ENCODE data around the gene TLR8. TPM values are rescaled to one million over a fixed set of nuclear protein-coding genes. Genes with fewer than 3 reads are reported as not detected.
A peak's percentile ranks its signal among the peaks of the same experiment; 100 is the strongest.

TLR8 gene
- total RNA-seq, 2 donors from 2014 or later, result 0.26 TPM; not detected in 1

DNA sequence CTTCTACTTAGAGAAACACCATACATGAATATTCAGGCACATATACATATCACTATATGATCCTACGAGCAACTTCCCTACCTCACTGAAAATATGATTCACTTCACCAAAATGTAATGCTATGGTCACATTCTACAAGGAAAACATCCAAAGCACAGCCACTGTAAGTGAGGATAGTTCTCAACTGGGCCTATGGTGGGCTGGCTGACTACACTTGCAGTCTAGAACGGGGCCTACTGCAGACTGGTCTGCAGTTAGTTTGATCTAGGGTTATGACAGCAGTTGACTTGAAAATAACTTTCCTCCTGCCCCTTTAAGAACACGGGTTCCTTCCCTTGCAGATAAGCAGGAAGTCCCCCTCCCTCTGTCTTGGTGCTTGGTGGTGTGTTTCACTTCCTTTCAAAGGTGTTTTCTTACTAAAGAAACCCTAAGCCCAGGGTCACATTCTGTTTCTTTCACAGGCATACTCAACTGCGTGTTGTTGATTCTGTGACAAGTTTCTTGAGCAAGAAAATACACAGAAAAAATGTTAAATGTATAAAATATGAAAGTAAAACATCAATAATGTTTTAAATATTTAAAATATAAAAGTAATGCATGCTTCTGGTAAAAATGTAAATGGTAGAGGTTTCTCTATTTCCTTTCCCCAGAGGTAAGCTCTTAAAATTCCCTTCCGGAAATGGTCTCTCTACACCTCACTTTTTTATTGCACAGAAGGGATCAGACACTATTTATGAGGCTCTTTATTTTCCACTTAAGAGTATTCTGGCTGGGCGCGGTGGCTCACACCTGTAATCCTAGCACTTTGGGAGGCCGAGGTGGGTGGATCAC lies 50.5 kb downstream of the TLR8 start:
- Histone ChIP-seq H3K4me1 (peaks cover 10% of the 10 kb centered on the region), H3K9me3 (no peaks in the 10 kb centered on the region), H3K4me3 (no peak overlapping the region), H3K36me3 (replicated peaks in 1 of 2; ENCODE audit: insufficient read depth in 1 of 2, low read depth in 2 of 2) (no peaks in the 10 kb centered on the region), H3K27ac (peak overlapping the region; percentile 37 to 69 (median 50)), H3K27me3 (no peaks in the 10 kb centered on the region)
- TF ChIP-seq, protein P1, sequence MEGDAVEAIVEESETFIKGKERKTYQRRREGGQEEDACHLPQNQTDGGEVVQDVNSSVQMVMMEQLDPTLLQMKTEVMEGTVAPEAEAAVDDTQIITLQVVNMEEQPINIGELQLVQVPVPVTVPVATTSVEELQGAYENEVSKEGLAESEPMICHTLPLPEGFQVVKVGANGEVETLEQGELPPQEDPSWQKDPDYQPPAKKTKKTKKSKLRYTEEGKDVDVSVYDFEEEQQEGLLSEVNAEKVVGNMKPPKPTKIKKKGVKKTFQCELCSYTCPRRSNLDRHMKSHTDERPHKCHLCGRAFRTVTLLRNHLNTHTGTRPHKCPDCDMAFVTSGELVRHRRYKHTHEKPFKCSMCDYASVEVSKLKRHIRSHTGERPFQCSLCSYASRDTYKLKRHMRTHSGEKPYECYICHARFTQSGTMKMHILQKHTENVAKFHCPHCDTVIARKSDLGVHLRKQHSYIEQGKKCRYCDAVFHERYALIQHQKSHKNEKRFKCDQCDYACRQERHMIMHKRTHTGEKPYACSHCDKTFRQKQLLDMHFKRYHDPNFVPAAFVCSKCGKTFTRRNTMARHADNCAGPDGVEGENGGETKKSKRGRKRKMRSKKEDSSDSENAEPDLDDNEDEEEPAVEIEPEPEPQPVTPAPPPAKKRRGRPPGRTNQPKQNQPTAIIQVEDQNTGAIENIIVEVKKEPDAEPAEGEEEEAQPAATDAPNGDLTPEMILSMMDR (IDR thresholded peaks at IDR 0.05), result no peak
- no peak for TF ChIP-seq POLR2A (IDR thresholded peaks at IDR 0.05)
- 53 to 71% methylated on average over 8 of the region's 8 CpGs for WGBS, 2 donors
- ATAC-seq (peak; percentile 48), DNase-seq (peak in 3 of 4 donors; percentile 26 to 40 (median 33))
- intact Hi-C loops (cut with DNase I), result no loop called here

DNA sequence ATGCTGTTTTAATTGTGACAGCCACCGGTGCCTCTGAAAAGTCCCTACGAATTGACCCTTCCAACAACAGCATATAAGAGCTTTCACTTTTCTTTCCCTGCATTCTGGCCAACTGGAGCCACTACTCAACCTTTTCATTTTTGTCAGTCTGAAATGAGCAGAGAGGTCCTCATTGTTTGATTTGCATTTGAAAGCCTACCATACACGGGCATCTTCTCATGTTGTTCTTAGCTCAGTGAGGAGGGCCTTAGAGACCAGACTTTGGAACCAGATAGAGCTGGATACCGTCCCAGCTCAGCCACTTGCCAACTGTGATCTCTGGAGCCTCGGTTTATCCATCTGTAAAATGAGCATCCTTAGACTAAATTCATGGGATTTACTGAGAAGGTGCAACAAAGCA lies 51.6 kb downstream of the TLR8 start:
- Histone ChIP-seq H3K27me3 (no peaks in the 10 kb centered on the region), H3K4me3 (no peak overlapping the region), H3K36me3 (replicated peaks in 1 of 2; ENCODE audit: insufficient read depth in 1 of 2, low read depth in 2 of 2) (no peaks in the 10 kb centered on the region), H3K9me3 (no peaks in the 10 kb centered on the region), H3K27ac (no peak overlapping the region), H3K4me1 (peaks cover 10% of the 10 kb centered on the region)
- WGBS, 2 donors, result 66 to 69% methylated on average over 5 of the region's 5 CpGs
- no peak for DNase-seq
- no peak for ATAC-seq
- intact Hi-C loops (cut with DNase I), result no loop called here
- no peak for TF ChIP-seq POLR2A (IDR thresholded peaks at IDR 0.05)
- TF ChIP-seq, protein P1 (IDR thresholded peaks at IDR 0.05), result no peak

DNA sequence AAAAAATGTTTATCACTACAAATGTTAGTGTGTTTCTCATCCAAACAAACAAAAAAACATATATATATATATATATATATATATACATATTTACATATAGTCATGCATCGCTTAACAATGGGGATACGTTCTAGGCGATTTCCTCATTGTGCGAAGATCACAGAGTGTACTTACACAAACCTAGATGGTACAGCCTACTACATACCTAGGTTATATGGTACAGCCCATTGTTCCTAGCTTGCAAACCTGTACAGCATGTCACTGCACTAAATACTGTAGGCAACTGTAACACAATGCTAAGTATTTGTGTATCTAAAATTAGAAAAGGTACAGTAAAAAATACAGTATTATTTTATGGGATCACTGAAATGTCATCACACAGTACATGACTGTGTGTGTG lies 52.0 kb downstream of the TLR8 start:
- 88 to 93% methylated on average over 4 of the region's 4 CpGs for WGBS, 2 donors

DNA sequence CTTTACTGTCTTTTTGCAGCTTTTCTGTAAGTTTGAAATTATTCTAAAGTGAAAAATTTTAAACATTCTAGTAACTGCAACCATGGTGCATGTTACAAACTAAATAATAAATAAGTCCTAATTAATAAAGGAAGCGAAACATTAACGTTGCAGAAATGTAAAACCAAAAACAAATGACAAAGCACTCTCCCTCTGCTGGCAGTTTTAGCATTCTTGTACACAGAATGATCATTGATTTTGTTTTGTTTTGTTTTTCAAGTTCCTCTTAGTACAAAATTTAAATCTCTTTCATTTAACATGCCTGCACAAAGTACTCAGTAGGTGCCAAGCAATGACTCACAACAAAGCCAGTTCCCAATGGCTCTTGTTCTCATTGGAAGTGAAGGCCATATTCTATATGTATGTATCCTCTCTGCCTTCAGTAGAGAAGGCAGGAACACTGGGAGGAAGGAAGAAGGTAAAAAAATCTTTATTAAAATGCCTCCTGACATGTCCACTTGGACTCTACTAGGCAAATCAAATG lies 54.8 kb downstream of the TLR8 start:
- peak overlapping the region in 1 of 4 donors; percentile 21 for H3K27ac ChIP-seq

More for the DNA sequence above, 52.0 kb downstream of the TLR8 start:
- no peak for ATAC-seq
- no peak overlapping the region for H3K4me3 ChIP-seq
- no peaks in the 10 kb centered on the region for H3K36me3 ChIP-seq (replicated peaks in 1 of 2; ENCODE audit: insufficient read depth in 1 of 2, low read depth in 2 of 2)
- no peaks in the 10 kb centered on the region for H3K27me3 ChIP-seq
- no peaks in the 10 kb centered on the region for H3K9me3 ChIP-seq
- intact Hi-C loops (cut with DNase I), result no loop called here
- peaks cover 10% of the 10 kb centered on the region for H3K4me1 ChIP-seq
- no peak for DNase-seq
- TF ChIP-seq, protein P1 (IDR thresholded peaks at IDR 0.05), result no peak
- TF ChIP-seq POLR2A (IDR thresholded peaks at IDR 0.05), result no peak
- H3K27ac ChIP-seq, result no peak overlapping the region

More for the DNA sequence above, 54.8 kb downstream of the TLR8 start:
- intact Hi-C loops (cut with DNase I), result loop anchor here (10.0 kb wide), 1 partner anchor 524 kb away; no protein-coding TSS in a partner anchor
- TF ChIP-seq, protein P1 (IDR thresholded peaks at IDR 0.05), result peak in 1 of 7 experiments; percentile 16
- no peak for TF ChIP-seq POLR2A (IDR thresholded peaks at IDR 0.05)
- H3K36me3 ChIP-seq (replicated peaks in 1 of 2; ENCODE audit: insufficient read depth in 1 of 2, low read depth in 2 of 2), result no peaks in the 10 kb centered on the region
- ATAC-seq (no peak), DNase-seq (no peak)
- H3K4me1 ChIP-seq, result peaks cover 6% of the 10 kb centered on the region
- no peaks in the 10 kb centered on the region for H3K27me3 ChIP-seq
- H3K9me3 ChIP-seq, result no peaks in the 10 kb centered on the region
- H3K4me3 ChIP-seq, result no peak overlapping the region
- WGBS, 2 donors, result 41 to 45% methylated on average over 2 of the region's 2 CpGs

All from body of pancreas (tissue), 4 donors.